Measurements from ENCODE around the gene ANGPTL3.

Gene ANGPTL3

GRCh38 chr1:62590970-62591368, 6.4 kb upstream of the ANGPTL3 start:
- no peak overlapping the region for H3K4me3 ChIP-seq (ENCODE audit: low read depth, low read length)
- POLR2A ChIA-PET, result no interaction called here

GRCh38 chr1:62593825-62594394, 3.4 kb upstream of the ANGPTL3 start:
- no peaks in the 10 kb centered on the region for H3K36me3 ChIP-seq (ENCODE audit: control insufficient read depth in 2 of 2, insufficient read depth in 1 of 2, low read length in 2 of 2)
- TF ChIP-seq ZNF184 (tag by site-specific recombination; IDR thresholded peaks at IDR 0.05) (no peak), OSR2 (tag by site-specific recombination; IDR thresholded peaks at IDR 0.05) (no peak), ZFP69B (tag by site-specific recombination; IDR thresholded peaks at IDR 0.05) (no peak), ZNF248 (tag by site-specific recombination; IDR thresholded peaks at IDR 0.05) (no peak), KLF16 (tag by site-specific recombination; IDR thresholded peaks at IDR 0.05) (no peak), ZSCAN5A (tag by site-specific recombination; IDR thresholded peaks at IDR 0.05) (no peak), ZNF398 (tag by site-specific recombination; IDR thresholded peaks at IDR 0.05) (no peak), ZBTB7A (tag by site-specific recombination; IDR thresholded peaks at IDR 0.05; ENCODE audit: low read depth) (no peak), ZBTB17 (tag by site-specific recombination; IDR thresholded peaks at IDR 0.05) (no peak), ZNF302 (tag by site-specific recombination; IDR thresholded peaks at IDR 0.05; ENCODE audit: low read depth) (no peak)
- no peaks in the 10 kb centered on the region for H3K9me3 ChIP-seq (ENCODE audit: control insufficient read depth, insufficient read depth, low read depth, low read length)
- H3K4me3 ChIP-seq (ENCODE audit: low read depth, low read length), result no peak overlapping the region
- ChIA-PET CTCF (no interaction called here), POLR2A (no interaction called here)
- H3K4me1 ChIP-seq (ENCODE audit: control insufficient read depth, insufficient read depth, low read length), result no peaks in the 10 kb centered on the region
- H3K27ac ChIP-seq (ENCODE audit: extremely low read depth, low read depth, low read length), result no peak overlapping the region

More at GRCh38 chr1:62590970-62591368, 6.4 kb upstream of the ANGPTL3 start:
- no peaks in the 10 kb centered on the region for H3K9me3 ChIP-seq (ENCODE audit: control insufficient read depth, insufficient read depth, low read depth, low read length)
- H3K36me3 ChIP-seq (ENCODE audit: control insufficient read depth in 2 of 2, insufficient read depth in 1 of 2, low read length in 2 of 2), result peaks cover 0 to 4% of the 10 kb centered on the region in 2 experiments; a peak in 1 of 3 replicates
- TF ChIP-seq ZSCAN18 (tag by site-specific recombination; IDR thresholded peaks at IDR 0.05), result no peak
- no peak for TF ChIP-seq KLF7 (tag by site-specific recombination; IDR thresholded peaks at IDR 0.05; ENCODE audit: borderline replicate concordance)
- TF ChIP-seq ZNF146 (tag by site-specific recombination; IDR thresholded peaks at IDR 0.05), result peak; percentile 67; the same call in 1 of the 2 replicates
- TF ChIP-seq ZNF488 (tag by site-specific recombination; IDR thresholded peaks at IDR 0.05), result no peak
- TF ChIP-seq ZNF239 (tag by site-specific recombination; IDR thresholded peaks at IDR 0.05), result no peak
- CTCF ChIA-PET, result no interaction called here
- H3K4me1 ChIP-seq (ENCODE audit: control insufficient read depth, insufficient read depth, low read length), result peaks cover 6% of the 10 kb centered on the region; the same call in 1 of the 2 replicates
- no peak overlapping the region for H3K27ac ChIP-seq (ENCODE audit: extremely low read depth, low read depth, low read length)

GRCh38 chr1:62595647-62596046, 1.7 kb upstream of the ANGPTL3 start:
- H3K9me3 ChIP-seq (ENCODE audit: control insufficient read depth, insufficient read depth, low read depth, low read length), result no peaks in the 10 kb centered on the region
- CTCF ChIA-PET, result no interaction called here
- H3K4me1 ChIP-seq (ENCODE audit: control insufficient read depth, insufficient read depth, low read length), result no peaks in the 10 kb centered on the region
- H3K27ac ChIP-seq (ENCODE audit: extremely low read depth, low read depth, low read length), result no peak overlapping the region
- H3K36me3 ChIP-seq (ENCODE audit: control insufficient read depth in 2 of 2, insufficient read depth in 1 of 2, low read length in 2 of 2), result no peaks in the 10 kb centered on the region
- POLR2A ChIA-PET, result no interaction called here
- H3K4me3 ChIP-seq (ENCODE audit: low read depth, low read length), result no peak overlapping the region
- no peak for TF ChIP-seq ZNF600 (tag by site-specific recombination; IDR thresholded peaks at IDR 0.05)
- TF ChIP-seq ZNF223 (tag by site-specific recombination; IDR thresholded peaks at IDR 0.05), result no peak
- TF ChIP-seq ZNF677 (tag by site-specific recombination; IDR thresholded peaks at IDR 0.05), result no peak
- TF ChIP-seq ZNF449 (tag by site-specific recombination; IDR thresholded peaks at IDR 0.05), result no peak
- TF ChIP-seq ZNF26 (tag by site-specific recombination; IDR thresholded peaks at IDR 0.05), result no peak
- TF ChIP-seq ZNF148 (tag by site-specific recombination; IDR thresholded peaks at IDR 0.05; ENCODE audit: borderline replicate concordance), result no peak

Data from HEK293 (cell line).